GM23338 (cell line): Measurements from ENCODE around the gene DLG5. TPM values are rescaled to one million over a fixed set of nuclear protein-coding genes. Genes with fewer than 3 reads are reported as not detected.
A peak's percentile ranks its signal among the peaks of the same experiment; 100 is the strongest.

Source experiments
- ATAC-seq: fragments of 200-7000 bp; cut with Tn5 transposase; 3 replicates; pipeline ENCODE4 v1.9.1; 2020
- DNase-seq: peaks from one replicate; pipeline ENCODE4 v3.0.0-alpha.2; 2015; ENCODE audit warnings: low spot score
- H2AFZ ChIP-seq: fragments of 200-600 bp; sonication (generic); 2 replicates; pipeline ENCODE4 v1.8.0; 2016; ENCODE audit warnings: antibody characterized with exemption, mild to moderate bottlenecking, moderate library complexity
- H3F3A ChIP-seq: fragments of 200-600 bp; sonication (generic); replicated peaks from 2 replicates; pipeline ENCODE4 v1.8.0; 2017; ENCODE audit warnings: antibody characterized with exemption, mixed run types, low read depth
- H3K27ac ChIP-seq: fragments of 200-600 bp; sonication (generic); 2 replicates; pipeline ENCODE4 v1.6.1; 2016; ENCODE audit warnings: low read depth
- H3K27me3 ChIP-seq: fragments of 200-600 bp; sonication (generic); 2 replicates; pipeline ENCODE4 v1.8.0; 2016; ENCODE audit warnings: mild to moderate bottlenecking, mixed run types, moderate library complexity; ENCODE audit not compliant: insufficient read depth
- H3K36me3 ChIP-seq: fragments of 200-600 bp; sonication (generic); 2 replicates; pipeline ENCODE4 v1.8.0; 2016; ENCODE audit warnings: mild to moderate bottlenecking; ENCODE audit not compliant: insufficient read depth
- H3K4me1 ChIP-seq: fragments of 200-600 bp; sonication (generic); 2 replicates; pipeline ENCODE4 v1.8.0; 2016; ENCODE audit warnings: mild to moderate bottlenecking, moderate library complexity; ENCODE audit not compliant: insufficient read depth
- H3K4me2 ChIP-seq: fragments of 200-600 bp; sonication (generic); 2 replicates; pipeline ENCODE4 v1.7.1; 2017; ENCODE audit warnings: mixed run types
- H3K4me3 ChIP-seq: fragments of 200-600 bp; sonication (generic); 2 replicates; pipeline ENCODE4 v1.6.1; 2016; ENCODE audit warnings: mixed run types
- H3K79me2 ChIP-seq: fragments of 200-600 bp; sonication (generic); replicated peaks from 2 replicates; pipeline ENCODE4 v1.8.0; 2017; ENCODE audit warnings: mild to moderate bottlenecking; ENCODE audit not compliant: insufficient read depth
- H3K9me2 ChIP-seq: fragments of 200-600 bp; sonication (generic); 2 replicates; pipeline ENCODE4 v1.8.0; 2017; ENCODE audit not compliant: insufficient read depth
- H4K20me1 ChIP-seq: fragments of 200-600 bp; sonication (generic); replicated peaks from 2 replicates; pipeline ENCODE4 v1.8.0; 2017; ENCODE audit warnings: mild to moderate bottlenecking; ENCODE audit not compliant: insufficient read depth
- H3K27ac Mint-ChIP-seq: 2 replicates; pipeline ENCODE4 v1.8.0; 2020; ENCODE audit warnings: inconsistent platforms, mild to moderate bottlenecking, moderate library complexity, mixed read lengths
- H3K27me3 Mint-ChIP-seq: 3 replicates; pipeline ENCODE4 v1.8.0; 2022; ENCODE audit warnings: low read depth, mild to moderate bottlenecking, moderate library complexity, mixed read lengths, inconsistent platforms; ENCODE audit not compliant: insufficient read depth, poor library complexity
- H3K36me3 Mint-ChIP-seq: 3 replicates; pipeline ENCODE4 v1.8.0; 2021; ENCODE audit warnings: low read depth, mild to moderate bottlenecking, inconsistent platforms, moderate library complexity, mixed read lengths
- H3K4me1 Mint-ChIP-seq: 3 replicates; pipeline ENCODE4 v1.8.0; 2020; ENCODE audit warnings: mild to moderate bottlenecking, inconsistent platforms, mixed read lengths
- H3K4me3 Mint-ChIP-seq: 3 replicates; pipeline ENCODE4 v1.8.0; 2021; ENCODE audit warnings: moderate library complexity, mild to moderate bottlenecking, inconsistent platforms, mixed read lengths
- H3K9me3 Mint-ChIP-seq: 3 replicates; pipeline ENCODE4 v1.8.0; 2020; ENCODE audit warnings: moderate library complexity, mild to moderate bottlenecking, inconsistent platforms, mixed read lengths
- EZH2 ChIP-seq: fragments of 200-600 bp; sonication (generic); IDR thresholded peaks from one replicate; pipeline ENCODE4 v1.8.0; 2017; ENCODE audit warnings: antibody characterized with exemption, mild to moderate bottlenecking, low read depth; ENCODE audit not compliant: unreplicated experiment
- EZH2phosphoT487 ChIP-seq: fragments of 200-600 bp; sonication (generic); IDR thresholded peaks from one replicate; pipeline ENCODE4 v1.8.1; 2018; ENCODE audit warnings: antibody characterized with exemption; ENCODE audit not compliant: unreplicated experiment
- NANOG ChIP-seq: IDR thresholded peaks from 2 replicates; pipeline ENCODE4 v1.6.1; 2016; ENCODE audit warnings: antibody characterized with exemption, borderline replicate concordance
- POLR2AphosphoS5 ChIP-seq: IDR thresholded peaks from 2 replicates; pipeline ENCODE4 v1.6.1; 2016; ENCODE audit warnings: antibody characterized with exemption, low read depth
- REST ChIP-seq: IDR thresholded peaks from one replicate; pipeline ENCODE4 v1.6.1; 2018; ENCODE audit warnings: antibody characterized with exemption; ENCODE audit not compliant: unreplicated experiment
- STAT1 ChIP-seq: IDR thresholded peaks from one replicate; pipeline ENCODE4 v1.6.1; 2016; ENCODE audit warnings: antibody characterized with exemption; ENCODE audit not compliant: unreplicated experiment
- ZNF462 ChIP-seq: fragments of 250-450 bp; sonication (Bioruptor Pico); IDR thresholded peaks from 2 replicates; pipeline ENCODE4 v1.5.0; 2020; ENCODE audit warnings: mild to moderate bottlenecking, moderate library complexity
- polyA plus RNA-seq: library from polyadenylated mRNA; unstranded; fragments of >200 nt; fragmentation: Nextera tagmentation; extraction: Ambion mirVana; gene quantifications from 2 replicates; pipeline ENCODE4 v1.2.1, GENCODE V29; 2016
- total RNA-seq: library from RNA; depleted of rRNA; stranded (reverse); fragments of >200 nt; shearing (Covaris generic); gene quantifications from 2 replicates; pipeline ENCODE4 v1.2.3, GENCODE V29; 2014

The DLG5 gene
- total and polyA plus RNA-seq, 2 experiments from 2014 or later, result 7.4 to 66.6 TPM

GRCh38 chr10:77910524-77911145, 15.9 kb downstream of the DLG5 start:
- H3K4me1 Mint-ChIP-seq, result peaks cover 36% of the 10 kb centered on the region
- H3K27me3 Mint-ChIP-seq, result peaks cover 9% of the 10 kb centered on the region
- H3K36me3 Mint-ChIP-seq, result no peaks in the 10 kb centered on the region
- DNase-seq (no peak), ATAC-seq (no peak)
- H3K4me3 Mint-ChIP-seq, result no peak overlapping the region
- Histone ChIP-seq H2AFZ (no peak overlapping the region), H3K27ac (peak overlapping the region; percentile 45), H3K4me3 (no peak overlapping the region), H4K20me1 (peaks cover 24% of the 10 kb centered on the region), H3K4me2 (no peak overlapping the region), H3K4me1 (peaks cover 18% of the 10 kb centered on the region), H3K36me3 (no peaks in the 10 kb centered on the region), H3K27me3 (no peaks in the 10 kb centered on the region), H3K79me2 (peaks cover 100% of the 10 kb centered on the region), H3K9me2 (no peaks in the 10 kb centered on the region), H3F3A (0 out of 2 replicates have a peak, but pooled peaks cover 6% of the 10 kb centered on the region)
- H3K27ac Mint-ChIP-seq, result peak overlapping the region; percentile 1
- TF ChIP-seq EZH2 (no peak), REST (no peak), STAT1 (no peak), ZNF462 (no peak), NANOG (no peak), EZH2phosphoT487 (no peak), POLR2AphosphoS5 (no peak)
- H3K9me3 Mint-ChIP-seq, result no peaks in the 10 kb centered on the region
